CD14-positive monocyte (primary cell): Measurements from ENCODE around the gene STK11. TPM values are rescaled to one million over a fixed set of nuclear protein-coding genes. Genes with fewer than 3 reads are reported as not detected.

Experiments used
- DNase-seq, 3 donors: peaks; one replicate each; pipeline ENCODE4 v3.0.0-alpha.2; 2011 to 2022
- H2AFZ ChIP-seq: 2 replicates; pipeline ENCODE4 v1.6.0; 2012; ENCODE audit warnings: mild to moderate bottlenecking, low read depth, low read length, inconsistent platforms; ENCODE audit not compliant: insufficient read depth, poor library complexity, severe bottlenecking
- H3K27ac ChIP-seq, 2 donors: 1 replicate in 1 of 2; 2 replicates in 1 of 2; pipeline ENCODE4 v1.5.1; 2012 to 2013; ENCODE audit warnings: low read length in 2 of 2, control low read depth in 1 of 2, inconsistent platforms in 1 of 2, low read depth in 1 of 2, mild to moderate bottlenecking in 1 of 2
- H3K27me3 ChIP-seq, 2 donors: one replicate each; pipeline versions ENCODE4 v1.6.0 to v1.6.1; 2011 to 2013; ENCODE audit warnings: low read length in 2 of 2; ENCODE audit not compliant: control insufficient read depth in 2 of 2, insufficient read depth in 2 of 2
- H3K36me3 ChIP-seq, 2 donors: replicated peaks in 1 of 2; 1 replicate in 1 of 2; 2 replicates in 1 of 2; pipeline versions ENCODE4 v1.5.1 to v1.6.1; 2012 to 2013; ENCODE audit warnings: low read length in 2 of 2, control low read depth in 1 of 2, inconsistent platforms in 1 of 2, mild to moderate bottlenecking in 1 of 2; ENCODE audit not compliant: insufficient read depth in 2 of 2, control insufficient read depth in 1 of 2
- H3K4me1 ChIP-seq, 2 donors: 1 replicate in 1 of 2; 2 replicates in 1 of 2; pipeline versions ENCODE4 v1.5.1 to v1.6.1; 2012 to 2013; ENCODE audit warnings: low read length in 2 of 2, control low read depth in 1 of 2, inconsistent platforms in 1 of 2, mild to moderate bottlenecking in 1 of 2, moderate library complexity in 1 of 2; ENCODE audit not compliant: insufficient read depth in 2 of 2, control insufficient read depth in 1 of 2
- H3K4me2 ChIP-seq: replicated peaks from 2 replicates; pipeline ENCODE3; 2012; ENCODE audit warnings: low read length, moderate library complexity, mild to moderate bottlenecking; ENCODE audit not compliant: poor library complexity, severe bottlenecking; ENCODE audit errors: extremely low read depth
- H3K4me3 ChIP-seq, 3 experiments: fragments of 200-600 bp in 1 of 3; sonication (generic) in 1 of 3; replicated peaks in 1 of 3; 1 replicate in 2 of 3; 2 replicates in 1 of 3; pipeline ENCODE4 v1.5.1; 2011 to 2013; ENCODE audit warnings: low read length in 3 of 3, mild to moderate bottlenecking in 3 of 3, control low read depth in 2 of 3, low read depth in 2 of 3, inconsistent platforms in 1 of 3, moderate library complexity in 1 of 3
- H3K79me2 ChIP-seq: 2 replicates; pipeline ENCODE4 v1.6.0; 2012; ENCODE audit warnings: mild to moderate bottlenecking, control low read depth, inconsistent platforms, low read length, moderate library complexity; ENCODE audit not compliant: insufficient read depth
- H3K9ac ChIP-seq: 2 replicates; pipeline ENCODE4 v1.6.0; 2017; ENCODE audit warnings: low read length, mild to moderate bottlenecking; ENCODE audit not compliant: insufficient read depth, poor library complexity, severe bottlenecking
- H3K9me3 ChIP-seq, 2 donors: replicated peaks in 1 of 2; 1 replicate in 1 of 2; 2 replicates in 1 of 2; pipeline versions ENCODE4 v1.5.1 to v1.6.1; 2012 to 2013; ENCODE audit warnings: low read length in 2 of 2, control low read depth in 1 of 2; ENCODE audit not compliant: control insufficient read depth in 1 of 2, insufficient read depth in 1 of 2
- H4K20me1 ChIP-seq: 2 replicates; pipeline ENCODE4 v1.6.0; 2012; ENCODE audit warnings: mild to moderate bottlenecking, low read length, control low read depth, moderate library complexity; ENCODE audit not compliant: insufficient read depth
- H3K27ac Mint-ChIP-seq, 7 donors: one replicate each; pipeline ENCODE4 v1.8.0; 2020; ENCODE audit warnings: mild to moderate bottlenecking in 7 of 7, mixed read lengths in 7 of 7, moderate library complexity in 6 of 7, inconsistent platforms in 2 of 7
- H3K27me3 Mint-ChIP-seq, 3 donors: one replicate each; pipeline ENCODE4 v1.8.0; 2021 to 2022; ENCODE audit warnings: low read depth in 3 of 3, mild to moderate bottlenecking in 3 of 3, mixed read lengths in 3 of 3, moderate library complexity in 3 of 3, inconsistent platforms in 1 of 3
- H3K36me3 Mint-ChIP-seq, 2 donors: one replicate each; pipeline ENCODE4 v1.8.0; 2020; ENCODE audit warnings: mixed read lengths in 2 of 2, inconsistent platforms in 1 of 2, mild to moderate bottlenecking in 1 of 2
- H3K4me1 Mint-ChIP-seq: one replicate; pipeline ENCODE4 v1.8.0; 2020; ENCODE audit warnings: mild to moderate bottlenecking, mixed read lengths
- H3K4me3 Mint-ChIP-seq, 2 donors: one replicate each; pipeline ENCODE4 v1.8.0; 2020; ENCODE audit warnings: mild to moderate bottlenecking in 2 of 2, mixed read lengths in 2 of 2, moderate library complexity in 1 of 2
- H3K9me3 Mint-ChIP-seq, 7 donors: one replicate each; pipeline ENCODE4 v1.8.0; 2020 to 2022; ENCODE audit warnings: mixed read lengths in 7 of 7, mild to moderate bottlenecking in 6 of 7, moderate library complexity in 6 of 7, inconsistent platforms in 2 of 7
- WGBS: methylation state at CpG from one replicate; pipeline ENCODE4 v1.1.5; 2013; ENCODE audit warnings: missing lambda C conversion rate; ENCODE audit not compliant: insufficient coverage; 5-methylcytosine and 5-hydroxymethylcytosine counted together
- intact Hi-C, 2 donors: fragments of 100-400 bp; cut with micrococcal nuclease; formaldehyde crosslinking; loops; one replicate each; pipeline versions ENCODE4 v1.15.0 to v1.15.1; 2023
- polyA plus RNA-seq, 3 donors: library from polyadenylated mRNA; depleted of rRNA in 1 of 3; unstranded in 2 of 3; stranded (reverse) in 1 of 3; fragments of 300-500 nt in 2 of 3; fragments of >200 nt in 1 of 3; fragmentation: Illumina TruSeq in 2 of 3; gene quantifications; 1 replicate in 2 of 3; 2 replicates in 1 of 3; pipeline ENCODE4 v1.2.3, GENCODE V29; 2012 to 2021
- TF ChIP-seq, protein P1 (sequence below): fragments of 200-600 bp; IDR thresholded peaks from one replicate; pipeline ENCODE4 v1.8.0; 2022; ENCODE audit warnings: antibody characterized with exemption, mild to moderate bottlenecking

The STK11 gene
- polyA plus RNA-seq, 3 donors: 6.2 to 72.1 (median 15.4) TPM

DNA sequence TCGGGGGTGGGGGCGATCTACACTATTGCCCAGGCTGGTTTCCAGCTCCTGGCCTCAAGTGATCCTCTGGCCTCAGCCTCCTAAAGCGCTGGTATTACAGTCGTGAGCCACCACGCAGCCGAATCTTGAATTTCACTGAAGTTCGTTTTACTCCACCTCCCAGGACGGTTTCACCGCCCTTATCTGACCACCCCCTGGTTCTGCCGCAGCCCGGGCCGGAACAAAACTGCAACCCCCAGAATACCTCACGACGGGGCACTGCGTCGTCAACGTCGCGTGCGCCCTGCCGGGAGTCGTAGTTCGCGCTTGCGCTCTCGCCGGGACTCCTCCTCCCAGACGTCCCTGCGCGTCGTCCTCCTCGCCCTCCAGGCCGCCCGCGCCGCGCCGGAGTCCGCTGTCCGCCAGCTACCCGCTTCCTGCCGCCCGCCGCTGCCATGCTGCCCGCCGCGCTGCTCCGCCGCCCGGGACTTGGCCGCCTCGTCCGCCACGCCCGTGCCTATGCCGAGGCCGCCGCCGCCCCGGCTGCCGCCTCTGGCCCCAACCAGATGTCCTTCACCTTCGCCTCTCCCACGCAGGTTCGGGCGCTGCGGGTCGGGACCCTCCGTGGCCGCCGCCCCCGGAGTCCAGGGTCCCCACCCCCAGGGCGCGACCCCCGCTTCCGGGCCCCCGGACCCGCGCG lies 36.0 kb downstream of the STK11 start, which contains the start of gene ATP5F1D:
TSS of gene ATP5F1D (plus strand) at position 335 of the 679 bp plus-strand sequence. CDS start at position 435, 100 bp downstream.
- Mint-ChIP-seq H3K4me1 (peaks cover 49% of the 10 kb centered on the region), H3K27ac (peak within 1 kb of the TSS; percentile 79 to 96 (median 90)), H3K9me3 (peaks cover 0 to 8% (median 0%) of the 10 kb centered on the region in 7 donors), H3K36me3 (peaks cover 5 to 11% of the 10 kb centered on the region in 2 donors), H3K4me3 (peak within 1 kb of the TSS; percentile 77 to 90), H3K27me3 (peaks cover 22 to 33% (median 25%) of the 10 kb centered on the region in 3 donors)
- intact Hi-C loops: loop anchor here (5.0 to 10.0 kb wide), 4 partner anchors 129 to 377 kb away; partner anchors contain the start of genes ARID3A (in 1 of the 2) and GPX4 (in 1 of the 2)
- peak within 1 kb of the TSS; percentile 83 for H3K9ac ChIP-seq
- no peaks in the 10 kb centered on the region for H3K9me3 ChIP-seq
- peaks cover 60 to 86% of the 10 kb centered on the region in 2 donors for H3K4me1 ChIP-seq
- peak within 1 kb of the TSS; percentile 53 to 89 (median 54) for H3K4me3 ChIP-seq
- under 1% methylated on average over 79 of the region's 79 CpGs for whole genome bisulfite sequencing
- peak within 1 kb of the TSS; percentile 80 for H2AFZ ChIP-seq
- peak within 1 kb of the TSS; percentile 95 for H3K4me2 ChIP-seq
- DNase-seq: peak; percentile 91 to 95 (median 95)
- peaks cover 42% of the 10 kb centered on the region for H4K20me1 ChIP-seq
- H3K36me3 ChIP-seq: no peaks in the 10 kb centered on the region
- H3K27me3 ChIP-seq: peaks cover 5 to 28% of the 10 kb centered on the region in 2 donors
- H3K27ac ChIP-seq: peak within 1 kb of the TSS in 1 of 2 donors; percentile 74
- peaks cover 39% of the 10 kb centered on the region for H3K79me2 ChIP-seq
- TF ChIP-seq, protein P1, sequence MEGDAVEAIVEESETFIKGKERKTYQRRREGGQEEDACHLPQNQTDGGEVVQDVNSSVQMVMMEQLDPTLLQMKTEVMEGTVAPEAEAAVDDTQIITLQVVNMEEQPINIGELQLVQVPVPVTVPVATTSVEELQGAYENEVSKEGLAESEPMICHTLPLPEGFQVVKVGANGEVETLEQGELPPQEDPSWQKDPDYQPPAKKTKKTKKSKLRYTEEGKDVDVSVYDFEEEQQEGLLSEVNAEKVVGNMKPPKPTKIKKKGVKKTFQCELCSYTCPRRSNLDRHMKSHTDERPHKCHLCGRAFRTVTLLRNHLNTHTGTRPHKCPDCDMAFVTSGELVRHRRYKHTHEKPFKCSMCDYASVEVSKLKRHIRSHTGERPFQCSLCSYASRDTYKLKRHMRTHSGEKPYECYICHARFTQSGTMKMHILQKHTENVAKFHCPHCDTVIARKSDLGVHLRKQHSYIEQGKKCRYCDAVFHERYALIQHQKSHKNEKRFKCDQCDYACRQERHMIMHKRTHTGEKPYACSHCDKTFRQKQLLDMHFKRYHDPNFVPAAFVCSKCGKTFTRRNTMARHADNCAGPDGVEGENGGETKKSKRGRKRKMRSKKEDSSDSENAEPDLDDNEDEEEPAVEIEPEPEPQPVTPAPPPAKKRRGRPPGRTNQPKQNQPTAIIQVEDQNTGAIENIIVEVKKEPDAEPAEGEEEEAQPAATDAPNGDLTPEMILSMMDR: no peak

- intact Hi-C loops: loop anchor here (1.0 to 10.0 kb wide), 5 partner anchors 23 to 379 kb away; partner anchors contain the start of genes ARID3A (in 1 of the 2) and GPX4 (in 1 of the 2)
- H3K4me1 Mint-ChIP-seq: peaks cover 47% of the 10 kb centered on the region
- Histone ChIP-seq H3K79me2 (peaks cover 43% of the 10 kb centered on the region), H3K4me3 (peak overlapping the region; percentile 24 to 78 (median 42)), H3K4me1 (peaks cover 61 to 83% of the 10 kb centered on the region in 2 donors), H3K9ac (peak overlapping the region; percentile 53), H3K4me2 (peak overlapping the region; percentile 78), H4K20me1 (peaks cover 37% of the 10 kb centered on the region), H3K27me3 (peaks cover 0 to 10% of the 10 kb centered on the region in 2 donors), H3K36me3 (no peaks in the 10 kb centered on the region), H2AFZ (no peak overlapping the region), H3K27ac (peak overlapping the region; percentile 64 to 69), H3K9me3 (no peaks in the 10 kb centered on the region)
- peak overlapping the region; percentile 79 to 90 for H3K4me3 Mint-ChIP-seq
- WGBS: 54% methylated on average over 24 of the region's 33 CpGs
- TF ChIP-seq, protein P1: peak; percentile 99
- H3K9me3 Mint-ChIP-seq: peaks cover 0 to 2% (median 0%) of the 10 kb centered on the region in 7 donors
- H3K36me3 Mint-ChIP-seq: peaks cover 4 to 6% of the 10 kb centered on the region in 2 donors
- DNase-seq: peak; percentile 77 to 84 (median 83)
- peaks cover 10 to 15% (median 12%) of the 10 kb centered on the region in 3 donors for H3K27me3 Mint-ChIP-seq
- H3K27ac Mint-ChIP-seq: peak overlapping the region; percentile 87 to 98 (median 94)
Observed at GRCh38 chr19:1243768-1244692, 38.5 kb downstream of the STK11 start.
